DMS53 treated with DMSO at 0.1 percent for 48 hours (cell line): ENCODE data around the gene DCPS.
A peak's percentile ranks its signal among the peaks of the same experiment; 100 is the strongest.
"Not testable (repeated sequence)": the region's sequence is repeated elsewhere in the genome, so short reads cannot be mapped to it uniquely, and the experiment has no call there.

Experiments
- DNase-seq: peaks from one replicate; lab custom pipeline; 2025; ENCODE audit not compliant: unreplicated experiment; lab: John Stamatoyannopoulos, UW

Gene DCPS, protein sequence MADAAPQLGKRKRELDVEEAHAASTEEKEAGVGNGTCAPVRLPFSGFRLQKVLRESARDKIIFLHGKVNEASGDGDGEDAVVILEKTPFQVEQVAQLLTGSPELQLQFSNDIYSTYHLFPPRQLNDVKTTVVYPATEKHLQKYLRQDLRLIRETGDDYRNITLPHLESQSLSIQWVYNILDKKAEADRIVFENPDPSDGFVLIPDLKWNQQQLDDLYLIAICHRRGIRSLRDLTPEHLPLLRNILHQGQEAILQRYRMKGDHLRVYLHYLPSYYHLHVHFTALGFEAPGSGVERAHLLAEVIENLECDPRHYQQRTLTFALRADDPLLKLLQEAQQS

DNA sequence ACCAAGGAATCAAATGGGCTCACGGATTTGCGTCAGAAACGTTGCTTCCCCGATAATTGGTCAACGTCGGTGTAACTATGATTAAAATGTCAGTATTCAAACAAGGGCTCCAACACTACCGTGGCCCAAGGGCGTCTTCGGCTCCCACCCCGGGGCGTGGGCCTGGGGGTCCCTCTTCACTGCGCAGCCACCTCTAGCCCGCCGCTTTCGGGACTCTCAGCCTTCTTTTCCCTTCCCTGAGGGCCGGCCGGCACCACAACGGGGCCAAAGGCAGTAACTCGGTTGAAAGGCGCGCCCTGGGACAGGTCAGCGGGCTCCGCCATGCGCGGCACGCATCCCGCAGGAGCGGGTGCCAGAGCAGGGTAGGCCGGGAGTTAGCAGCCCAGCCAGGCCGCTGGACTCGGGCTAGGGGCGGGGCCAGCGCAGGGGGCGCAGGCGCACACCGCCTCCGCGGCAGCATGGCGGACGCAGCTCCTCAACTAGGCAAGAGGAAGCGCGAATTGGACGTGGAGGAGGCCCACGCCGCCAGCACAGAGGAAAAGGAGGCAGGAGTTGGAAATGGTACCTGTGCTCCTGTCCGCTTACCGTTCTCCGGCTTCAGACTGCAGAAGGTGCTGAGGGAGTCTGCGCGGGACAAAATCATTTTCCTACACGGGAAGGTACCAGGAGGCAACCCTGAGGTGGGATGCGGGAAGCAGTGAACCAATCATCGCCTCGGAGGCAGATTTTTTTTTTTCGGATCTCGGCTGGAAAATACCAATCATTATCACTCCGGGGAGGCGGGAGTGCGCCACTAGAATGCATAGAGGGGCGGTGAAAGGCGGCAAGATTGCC, at the start of gene DCPS:
TSS of gene DCPS (plus strand) at position 438 of the 834 bp plus-strand sequence. CDS start at position 459, 21 bp downstream.
- DNase-seq, result peak; percentile 89

DNA sequence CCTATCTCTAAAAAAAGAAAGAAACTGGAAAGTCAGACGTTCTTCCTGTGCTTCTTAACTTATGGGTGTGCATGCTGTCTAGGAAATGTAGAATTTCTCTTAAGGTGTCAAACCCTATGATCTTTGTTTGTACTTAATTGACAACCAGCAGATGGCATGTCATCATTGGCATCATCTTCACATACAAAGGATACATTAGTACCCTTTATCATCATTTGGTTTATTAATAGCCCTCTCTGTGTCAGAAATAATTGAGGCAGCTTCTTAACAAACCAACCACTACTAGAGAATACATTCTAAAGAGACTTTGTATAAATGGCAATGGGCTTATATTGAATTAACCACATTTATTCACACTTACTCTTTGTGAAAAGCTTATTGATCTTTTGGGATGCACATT, 49.0 kb upstream of the DCPS start:
- no peak for DNase-seq

DNA sequence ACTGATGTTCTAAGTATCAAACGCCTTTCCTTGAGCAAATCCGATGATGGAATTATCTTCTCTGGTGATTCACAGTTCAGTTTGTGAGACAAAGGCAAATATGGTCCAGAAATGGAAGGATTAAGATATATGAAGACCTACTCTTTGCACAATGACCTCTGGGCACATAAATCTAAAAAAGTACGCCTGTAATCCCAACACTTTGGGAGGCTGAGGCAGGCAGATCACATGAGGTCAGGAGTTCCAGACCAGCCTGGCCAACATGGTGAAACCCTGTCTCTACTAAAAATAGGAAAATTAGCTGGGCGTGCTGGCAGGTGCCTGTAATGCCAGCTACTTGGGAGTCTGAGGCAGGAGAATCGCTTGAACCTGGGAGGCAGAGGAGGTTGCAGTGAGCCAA, 48.4 kb upstream of the DCPS start:
- not testable (repeated sequence) for DNase-seq

DNA sequence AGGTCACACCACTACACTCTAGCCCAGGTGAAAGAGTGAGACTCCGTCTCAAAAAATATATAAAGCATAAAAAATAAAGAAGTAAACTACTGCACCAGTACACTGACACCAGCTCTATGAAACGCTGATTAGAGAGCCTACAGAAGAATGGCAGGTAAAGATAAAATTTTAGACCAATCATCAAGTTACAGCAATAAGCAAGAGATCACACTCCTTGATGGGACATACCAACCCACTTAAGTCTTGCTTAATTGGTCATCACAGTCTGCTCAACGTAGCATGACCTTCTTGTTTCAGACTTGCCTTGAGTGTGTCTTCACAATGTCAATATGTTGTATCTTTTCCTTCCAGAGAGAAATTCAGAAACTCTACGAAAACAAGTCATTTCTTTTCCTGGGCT, 47.6 kb upstream of the DCPS start:
- no peak for DNase-seq

DNA sequence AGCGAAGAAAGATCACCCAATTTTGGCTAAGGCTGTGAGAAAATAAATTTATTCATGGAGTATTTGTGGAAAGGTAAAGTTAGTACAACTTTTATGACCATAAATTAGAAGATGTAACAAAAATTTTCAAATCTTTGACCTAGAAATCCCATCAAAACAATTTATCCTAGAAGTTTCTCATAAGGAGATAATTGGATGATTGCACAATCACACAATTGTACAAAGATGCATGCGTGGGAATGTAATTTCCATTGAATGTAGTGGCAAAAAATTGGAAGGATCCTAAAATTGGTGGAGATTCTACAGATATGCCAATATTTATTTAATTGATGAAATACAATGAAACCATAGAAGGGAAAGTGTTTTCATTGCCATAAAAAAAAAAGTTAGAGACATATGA, 46.7 kb upstream of the DCPS start:
- DNase-seq, result no peak

DNA sequence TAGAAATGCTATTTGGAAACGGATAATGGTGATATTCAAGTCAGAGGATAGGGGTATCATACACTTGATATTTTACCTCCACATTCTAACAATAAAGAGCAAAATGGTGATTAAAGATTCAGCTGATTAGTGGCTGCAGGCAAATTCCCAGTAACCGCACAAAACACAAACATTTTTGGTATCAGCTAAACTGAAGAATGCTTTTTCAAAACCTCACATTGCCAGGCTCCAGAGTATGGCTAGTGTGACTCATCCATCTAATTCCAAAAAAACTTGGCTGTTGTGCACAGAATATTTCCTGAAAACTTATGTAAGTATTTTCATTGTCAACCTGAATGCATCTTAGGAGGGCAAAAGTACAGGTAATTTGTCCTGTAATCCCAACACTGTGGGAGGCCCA, 46.1 kb upstream of the DCPS start:
- no peak for DNase-seq

DNA sequence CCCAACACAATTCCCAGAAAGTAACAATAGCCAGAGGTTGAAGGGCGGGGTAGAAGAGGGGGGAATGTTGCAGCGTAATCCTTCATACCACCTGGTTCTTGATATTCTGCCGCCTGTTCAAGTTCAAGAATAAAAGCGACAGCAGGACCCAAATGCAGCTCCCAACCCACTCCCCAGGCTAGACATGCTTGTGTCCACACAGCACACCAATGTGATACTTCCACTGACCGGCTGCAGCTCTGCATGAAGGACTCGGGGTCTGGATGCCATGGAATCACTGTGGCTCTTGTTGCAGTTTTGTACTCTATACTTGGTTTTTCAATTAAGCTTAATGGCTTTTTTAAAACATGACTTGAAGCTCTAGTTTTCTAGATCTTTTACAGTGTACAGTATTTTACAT, 41.6 kb upstream of the DCPS start:
- DNase-seq, result no peak

DNA sequence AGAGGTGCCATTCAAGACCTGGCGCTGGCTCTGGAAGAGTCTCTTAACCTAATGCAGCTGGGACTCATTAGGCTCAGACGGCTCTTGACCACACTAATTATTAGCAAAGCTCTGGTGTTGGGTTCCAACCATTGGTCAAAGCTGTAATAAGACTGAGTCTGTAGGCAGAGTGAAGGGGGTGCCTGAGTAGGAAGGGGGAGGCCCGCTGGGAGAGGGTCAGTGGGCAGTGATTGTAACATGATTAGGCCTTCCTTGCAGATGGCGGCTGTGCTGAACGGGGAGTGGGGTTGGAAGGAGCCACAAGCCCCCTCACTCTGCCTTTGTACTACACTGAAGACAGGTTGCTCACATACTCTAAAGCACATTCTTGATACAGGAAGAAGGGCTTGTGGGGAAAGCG, 40.4 kb upstream of the DCPS start:
- no peak for DNase-seq

DNA sequence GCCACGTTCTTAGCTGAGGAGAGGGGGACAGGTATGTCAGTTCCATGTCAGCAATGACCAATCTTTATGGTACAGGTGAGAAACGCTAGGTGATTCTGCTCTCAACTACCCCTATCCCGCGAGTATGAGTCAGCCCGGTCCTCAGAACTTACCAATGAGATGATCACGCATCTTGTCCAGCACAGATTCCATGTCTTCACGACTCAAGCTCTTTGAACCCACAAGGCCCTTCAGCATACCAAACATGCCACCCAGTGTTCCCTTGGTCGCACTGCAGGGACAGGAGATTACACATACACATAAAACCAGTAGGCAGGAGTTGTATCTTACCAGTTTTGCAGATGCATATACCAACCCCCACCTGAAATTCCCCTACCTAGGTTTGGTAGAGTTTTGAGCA, 38.0 kb upstream of the DCPS start:
- no peak for DNase-seq

DNA sequence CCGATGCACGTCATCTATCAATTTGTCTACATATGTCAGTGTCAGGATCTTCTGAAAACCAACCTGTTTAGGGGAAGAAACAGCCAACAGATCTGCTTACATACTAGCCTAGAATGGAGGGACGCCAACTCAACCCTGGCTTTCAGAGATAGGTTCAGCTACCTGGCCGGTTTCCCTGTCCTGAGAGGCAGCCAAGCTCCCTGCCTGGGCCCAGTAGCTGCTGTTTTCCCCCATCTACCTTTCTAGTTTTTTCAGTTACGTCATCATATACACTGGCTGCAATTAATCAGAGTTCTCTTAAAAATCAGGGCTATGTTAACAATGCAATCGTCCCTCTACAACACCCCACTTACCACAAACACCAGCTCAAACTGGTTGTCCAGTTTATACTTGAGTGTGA, 36.2 kb upstream of the DCPS start:
- DNase-seq, result no peak

DNA sequence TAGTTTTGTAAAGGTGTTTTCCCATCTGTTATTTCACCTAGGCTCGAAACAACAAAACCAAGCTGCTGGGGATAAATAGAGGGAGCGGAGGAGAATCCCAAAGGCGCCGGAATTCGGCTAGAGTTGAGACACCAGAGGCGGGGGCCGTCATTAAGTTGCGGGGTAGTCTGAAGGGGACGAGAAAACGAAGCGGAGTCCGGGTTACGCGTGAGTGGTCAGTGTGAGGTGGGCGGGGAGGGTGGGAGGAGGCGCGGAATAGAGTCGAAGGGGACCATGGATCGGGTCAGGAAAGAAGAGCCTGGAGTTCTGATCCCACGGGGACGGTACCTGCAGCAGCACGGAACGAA, 35.5 kb upstream of the DCPS start:
- DNase-seq, result no peak

DNA sequence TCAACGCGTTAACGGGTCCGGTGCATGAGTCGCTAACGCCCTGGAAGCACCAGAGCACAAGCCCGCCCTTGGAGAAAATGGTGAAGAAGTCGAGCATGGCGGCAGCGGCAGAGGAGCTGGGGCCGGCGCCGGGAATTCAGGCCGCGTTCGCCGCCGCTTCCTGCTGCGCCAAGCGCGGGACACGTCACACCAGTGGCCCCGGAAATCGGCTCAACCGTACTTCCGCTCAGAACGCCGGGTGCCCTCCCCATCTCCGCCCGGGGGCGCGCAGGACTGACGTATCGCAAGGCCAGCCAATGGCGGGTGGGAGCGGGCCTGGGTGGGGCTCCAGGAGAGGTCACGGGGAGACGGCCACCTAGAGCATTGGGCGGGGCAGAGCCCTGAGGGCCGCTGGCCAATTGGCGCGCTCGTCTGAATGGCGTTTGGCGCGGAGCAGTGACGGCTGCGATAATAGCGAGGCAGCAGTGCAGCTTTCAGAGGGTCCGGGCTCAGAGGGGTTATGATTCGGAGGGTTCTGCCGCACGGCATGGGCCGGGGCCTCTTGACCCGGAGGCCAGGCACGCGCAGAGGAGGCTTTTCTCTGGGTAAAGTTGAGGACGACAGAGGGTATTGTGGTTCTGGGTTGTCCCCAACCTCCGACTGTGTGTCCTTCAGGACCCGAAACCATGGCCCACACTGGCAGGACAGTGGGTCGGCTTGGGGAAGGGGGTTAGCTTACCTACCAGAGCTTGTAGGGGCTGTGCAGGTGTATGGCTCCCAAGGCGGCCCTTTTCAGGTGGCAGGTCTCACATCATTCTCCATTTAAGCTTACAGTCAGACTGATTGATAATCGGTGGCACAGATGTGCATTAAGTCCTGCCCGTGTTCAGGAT, 34.9 kb upstream of the DCPS start, which contains the start of the genes FOXRED1 and SRPRA:
TSS of gene FOXRED1 (plus strand) at position 447 of the 872 bp plus-strand sequence. CDS start at position 500, 53 bp downstream.
TSS of gene SRPRA (minus strand) at position 188 of the 872 bp plus-strand sequence. CDS start at position 97, 91 bp downstream.
- DNase-seq, result peak; percentile 97

DNA sequence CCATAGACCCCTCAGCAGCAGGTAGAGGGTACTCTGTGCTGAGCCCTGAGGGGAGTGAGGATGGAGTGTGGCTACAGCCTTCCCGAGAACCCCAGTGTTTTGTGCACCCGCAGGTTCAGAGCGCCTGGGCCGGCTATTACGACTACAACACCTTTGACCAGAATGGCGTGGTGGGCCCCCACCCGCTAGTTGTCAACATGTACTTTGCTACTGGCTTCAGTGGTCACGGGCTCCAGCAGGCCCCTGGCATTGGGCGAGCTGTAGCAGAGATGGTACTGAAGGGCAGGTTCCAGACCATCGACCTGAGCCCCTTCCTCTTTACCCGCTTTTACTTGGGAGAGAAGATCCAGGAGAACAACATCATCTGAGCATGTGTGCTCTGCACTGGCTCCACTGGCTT, 26.5 kb upstream of the DCPS start:
- no peak for DNase-seq

DNA sequence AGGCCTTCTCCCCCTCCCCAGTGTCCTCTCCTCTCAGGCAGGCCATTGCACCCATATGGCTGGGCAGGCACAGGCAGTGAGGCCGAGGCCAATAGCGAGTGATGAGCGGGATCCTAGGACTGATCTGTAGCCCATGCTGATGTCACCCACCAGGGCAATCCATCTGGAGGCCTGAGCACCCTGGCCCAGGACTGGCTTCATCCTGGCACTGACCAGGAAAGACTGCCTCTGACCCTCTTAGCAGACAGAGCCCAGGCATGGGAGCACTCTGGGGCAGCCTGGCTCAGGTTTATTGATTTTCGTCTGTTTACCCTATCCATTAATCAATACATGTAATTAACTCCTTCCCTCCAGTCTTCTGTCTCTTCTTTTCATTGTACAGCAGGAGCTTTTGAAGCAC, 26.1 kb upstream of the DCPS start:
- no peak for DNase-seq

DNA sequence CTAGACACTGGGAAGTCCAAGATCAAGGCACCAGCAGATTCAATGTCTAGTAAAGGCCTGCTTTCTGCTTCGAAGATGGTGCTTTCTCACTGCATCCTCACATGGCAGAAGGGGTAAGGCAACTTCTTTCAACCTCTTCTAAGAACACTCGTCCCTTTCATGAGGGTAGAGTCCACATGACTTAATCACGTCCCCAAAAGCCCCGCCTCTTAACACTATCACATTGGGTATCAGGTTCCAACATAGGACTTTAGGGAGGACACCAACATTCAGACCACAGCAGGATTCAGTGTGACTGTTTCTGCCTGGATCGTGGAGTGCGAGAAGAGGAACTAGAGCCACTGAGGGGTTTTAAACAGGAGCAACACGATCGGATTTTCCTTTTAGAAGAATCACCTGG, 24.7 kb upstream of the DCPS start:
- no peak for DNase-seq

DNA sequence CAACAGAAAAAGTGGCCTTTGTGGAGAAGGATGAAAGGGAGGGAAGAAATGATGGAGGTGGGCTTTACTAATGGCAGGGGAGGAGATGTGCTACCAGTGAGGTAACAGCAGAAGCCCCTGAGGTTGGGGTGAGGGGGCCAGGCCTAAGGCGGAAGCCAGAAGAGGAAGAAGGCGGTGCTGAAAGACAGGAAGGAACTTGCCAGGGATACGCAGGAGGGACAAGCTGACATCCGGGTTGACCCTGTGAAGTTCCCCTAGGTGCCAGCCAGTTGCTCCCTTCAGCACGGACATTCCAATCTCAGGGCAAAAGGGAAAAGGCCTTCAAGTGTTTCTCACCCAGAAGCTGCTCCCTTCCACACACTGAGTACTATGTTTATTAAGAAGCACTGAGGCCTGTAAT, 23.3 kb upstream of the DCPS start:
- no peak for DNase-seq

DNA sequence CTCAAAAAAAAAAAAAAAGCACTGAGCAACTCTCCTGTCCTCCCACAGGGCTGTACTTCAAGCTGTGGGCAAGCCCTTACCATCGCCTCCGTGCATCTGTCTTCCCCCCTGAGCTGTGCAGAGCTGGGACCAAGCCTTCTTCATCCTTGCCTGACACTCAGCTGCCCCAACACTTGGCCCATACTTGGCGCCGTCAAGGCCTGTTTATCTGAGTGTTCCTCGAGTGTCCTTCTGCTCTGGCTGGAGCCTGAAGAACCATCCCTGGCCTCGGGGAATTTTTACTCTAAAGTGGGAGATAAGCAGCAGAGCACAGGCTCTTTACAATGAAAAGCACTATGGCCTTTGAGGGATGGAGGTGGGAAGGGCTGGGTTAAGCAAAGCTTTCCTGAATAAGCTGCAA, 22.6 kb upstream of the DCPS start:
- DNase-seq, result no peak

DNA sequence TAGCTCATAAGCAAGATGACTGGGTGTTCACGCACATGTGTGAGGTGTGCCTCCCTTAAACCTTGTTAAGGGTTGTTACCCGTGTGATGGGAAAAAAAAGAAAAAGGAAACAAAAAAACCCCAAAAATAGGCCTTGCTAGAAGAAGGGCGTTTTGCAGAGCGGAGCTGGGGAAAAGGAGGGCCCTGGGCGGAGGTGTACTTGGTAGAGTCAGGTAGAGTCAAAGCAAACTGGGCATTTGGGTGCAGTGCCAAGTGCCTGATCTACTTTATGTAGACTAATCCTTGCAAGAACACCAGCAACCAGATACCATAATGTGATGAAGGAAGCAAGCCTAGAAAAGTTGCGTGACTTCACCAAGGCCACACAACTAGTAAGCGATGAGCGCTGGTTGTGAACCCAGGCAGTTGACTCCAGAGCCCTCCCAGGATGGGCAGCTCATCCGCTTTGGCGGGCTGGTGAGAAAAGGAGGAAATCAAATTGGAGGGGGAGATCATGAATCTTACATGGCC, 22.1 kb upstream of the DCPS start:
- no peak for DNase-seq

DNA sequence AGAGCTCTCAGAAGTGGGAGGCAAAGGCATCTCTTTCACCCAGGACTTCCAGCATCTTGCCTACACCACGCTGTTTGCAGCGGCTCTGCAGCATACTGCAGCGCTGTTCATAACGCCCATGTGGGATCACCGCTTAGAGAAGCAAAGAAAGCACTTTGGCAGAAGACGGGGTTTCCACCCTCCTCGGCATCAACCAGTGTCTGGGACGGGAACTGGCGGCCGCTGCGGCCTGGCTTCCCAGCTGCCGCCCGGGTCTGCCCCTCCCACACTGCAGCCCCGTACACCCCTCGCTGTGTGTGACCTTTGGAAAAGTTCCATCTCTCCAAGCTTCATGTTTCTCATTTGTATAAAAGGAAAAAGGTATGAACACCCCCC, 21.5 kb upstream of the DCPS start:
- DNase-seq, result peak; percentile 24

DNA sequence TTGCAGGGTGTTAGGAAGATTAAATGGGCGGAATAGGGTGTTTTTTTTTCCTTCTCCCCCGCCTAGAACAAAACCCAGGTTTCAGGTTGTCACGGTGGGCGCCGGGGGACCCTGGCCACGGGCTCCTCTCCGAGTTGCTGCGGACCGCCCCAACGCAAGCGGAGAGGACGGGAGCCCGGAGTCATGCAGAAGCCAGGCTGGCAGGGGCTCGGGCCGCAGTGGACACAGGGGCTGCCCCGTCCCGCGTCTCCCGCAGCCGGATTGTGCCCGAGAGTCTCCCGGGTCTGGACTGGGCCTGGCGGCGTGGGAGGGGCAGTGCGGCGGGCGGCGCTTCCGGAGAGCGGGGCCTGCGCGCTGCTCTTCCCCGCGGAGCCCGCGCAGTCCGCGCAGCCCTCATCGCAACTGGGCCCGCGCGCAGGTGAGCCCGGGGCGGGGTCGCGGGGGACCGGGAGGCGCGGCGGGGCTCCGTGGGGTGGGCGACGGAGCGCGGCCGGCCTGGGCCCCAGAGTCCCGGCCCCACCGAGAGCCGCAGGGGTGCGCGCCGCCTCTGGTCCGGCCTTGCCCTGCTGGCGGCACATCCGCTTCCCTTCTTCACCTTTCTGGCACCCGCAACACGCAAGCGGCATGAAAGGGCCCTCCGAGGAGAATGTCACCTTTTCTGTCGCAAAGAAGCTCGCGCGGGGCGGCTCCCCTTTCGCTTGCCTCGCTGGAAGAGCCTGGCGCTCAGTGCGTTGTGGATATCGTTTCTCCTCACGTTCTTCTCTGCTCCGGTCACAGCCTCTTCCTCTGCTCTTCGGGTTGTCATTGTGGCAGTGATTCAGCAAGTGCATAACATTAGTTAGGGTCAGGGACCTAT, 20.9 kb upstream of the DCPS start, which contains the start of gene TIRAP:
TSS of gene TIRAP (plus strand) at position 358 of the 856 bp plus-strand sequence. CDS start 7,802 bp downstream, outside the sequence.
- DNase-seq, result peak; percentile 45
